GM18870 (cell line): ENCODE data around the gene MEOX2.

ENCODE experiments used
- ATAC-seq: cut with Tn5 transposase; IDR thresholded peaks from one replicate; pipeline ENCODE4 v1.9.1; 2021; ENCODE audit warnings: moderate library complexity; ENCODE audit not compliant: unreplicated experiment

Gene MEOX2

DNA sequence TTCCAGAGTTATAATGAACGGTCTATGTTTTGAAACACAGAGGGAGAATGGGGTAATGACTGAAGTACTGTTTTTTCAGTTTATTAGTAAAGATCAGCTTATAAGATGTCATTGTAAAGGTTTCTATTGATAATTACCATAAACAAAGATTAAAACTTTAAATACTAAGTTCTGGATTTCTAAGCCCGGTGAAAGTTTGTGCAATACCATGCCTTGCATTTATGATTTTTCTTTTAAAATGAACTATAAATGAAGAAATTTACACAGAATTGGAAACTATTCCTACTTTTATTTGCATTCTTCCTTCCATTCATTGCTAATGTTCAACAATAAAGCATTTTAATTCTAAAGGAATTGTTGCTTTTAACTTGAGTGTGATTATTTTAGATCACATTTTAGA, 4.9 kb downstream of the MEOX2 start:
- ATAC-seq, result no peak

DNA sequence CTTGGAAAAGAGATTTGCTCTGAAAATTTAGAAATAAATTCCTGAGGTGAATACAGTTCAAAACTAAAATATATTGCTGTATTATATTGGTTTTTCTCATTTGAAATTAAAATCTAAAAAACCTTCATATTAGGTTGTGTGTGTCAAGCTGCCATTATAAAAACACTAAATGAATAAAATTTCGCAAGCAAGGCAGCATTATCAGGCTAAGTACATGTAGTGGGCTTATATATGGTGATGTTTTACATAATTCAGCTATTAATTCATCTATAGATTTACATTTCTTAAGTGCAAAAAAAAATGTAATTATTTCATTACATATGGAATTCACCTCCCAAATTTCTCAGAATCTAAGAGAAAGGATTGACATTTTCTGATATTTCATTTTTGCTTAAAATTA, 5.3 kb downstream of the MEOX2 start:
- ATAC-seq, result no peak

DNA sequence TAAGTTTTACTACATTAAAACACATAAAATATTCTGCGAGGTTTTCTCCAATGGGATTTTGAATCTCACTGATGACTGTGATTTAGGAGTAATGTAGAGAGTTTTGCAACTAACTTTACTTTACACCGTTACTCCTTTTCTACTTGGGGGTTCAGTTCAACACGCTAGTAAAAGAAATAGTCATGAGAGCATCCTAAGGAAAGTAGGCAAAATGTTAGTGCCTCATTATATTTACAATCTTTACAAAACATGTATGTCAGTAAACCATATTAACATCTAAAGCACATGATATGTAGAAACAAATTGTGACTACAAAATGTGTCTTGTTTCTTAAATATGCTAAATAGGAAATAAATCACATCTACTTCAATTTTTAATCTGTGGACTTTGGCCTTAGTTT, 6.0 kb downstream of the MEOX2 start:
- ATAC-seq, result no peak

DNA sequence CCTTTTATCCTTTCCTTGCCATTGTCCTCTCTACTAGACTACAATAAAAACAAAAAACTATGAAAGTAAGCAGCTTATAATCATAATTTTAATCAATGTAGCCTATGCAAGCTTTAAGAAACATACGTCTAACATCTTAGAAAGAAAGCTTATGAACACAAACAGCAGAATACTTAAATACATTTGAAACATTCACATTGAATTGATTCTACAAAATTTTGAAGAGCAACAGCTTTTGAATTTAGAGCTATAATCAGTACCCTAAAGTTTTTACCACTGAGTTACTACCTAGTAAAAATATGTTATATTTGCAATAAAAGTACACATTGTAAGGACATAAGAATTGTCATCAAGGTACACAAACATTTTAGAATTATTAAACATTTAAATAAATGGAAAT, 7.2 kb downstream of the MEOX2 start:
- ATAC-seq, result no peak

DNA sequence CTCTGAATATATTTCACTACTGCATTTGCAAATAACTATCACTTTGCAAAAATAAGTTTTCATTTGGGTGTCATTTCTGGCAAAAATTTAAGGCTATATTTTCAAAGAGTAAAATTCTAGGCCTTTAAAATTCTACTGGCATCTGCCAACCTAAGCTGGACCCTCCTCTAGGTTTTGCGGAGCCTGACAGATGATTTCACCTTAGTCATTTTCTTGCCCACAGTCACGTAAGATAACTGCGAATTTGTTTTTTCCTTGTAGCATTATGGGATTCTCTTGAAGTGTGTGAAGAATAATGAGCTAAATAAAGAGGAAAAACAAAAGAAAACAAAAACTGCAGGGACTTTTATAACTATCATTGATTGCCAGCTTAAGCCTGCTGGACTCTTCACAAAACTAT, 7.8 kb downstream of the MEOX2 start:
- ATAC-seq, result no peak

DNA sequence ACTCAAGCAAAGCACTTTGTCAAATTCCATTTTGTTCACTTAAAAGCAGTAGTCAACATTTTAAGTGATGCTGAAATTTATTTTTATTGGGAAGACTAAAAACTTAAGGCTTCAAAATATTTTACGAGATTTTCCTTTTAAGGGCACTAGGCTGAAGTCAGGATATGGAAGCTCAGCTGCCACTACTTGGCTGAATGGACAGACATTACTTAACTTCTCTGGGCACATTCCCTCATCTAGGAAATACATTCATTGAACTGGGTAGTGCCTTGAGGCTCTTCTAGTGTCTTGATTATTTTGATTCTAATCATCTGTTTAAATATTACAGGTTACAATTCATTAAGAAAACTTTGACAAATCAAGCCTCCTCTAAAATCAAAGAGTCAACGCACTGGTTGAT, 11.1 kb downstream of the MEOX2 start:
- ATAC-seq, result no peak

DNA sequence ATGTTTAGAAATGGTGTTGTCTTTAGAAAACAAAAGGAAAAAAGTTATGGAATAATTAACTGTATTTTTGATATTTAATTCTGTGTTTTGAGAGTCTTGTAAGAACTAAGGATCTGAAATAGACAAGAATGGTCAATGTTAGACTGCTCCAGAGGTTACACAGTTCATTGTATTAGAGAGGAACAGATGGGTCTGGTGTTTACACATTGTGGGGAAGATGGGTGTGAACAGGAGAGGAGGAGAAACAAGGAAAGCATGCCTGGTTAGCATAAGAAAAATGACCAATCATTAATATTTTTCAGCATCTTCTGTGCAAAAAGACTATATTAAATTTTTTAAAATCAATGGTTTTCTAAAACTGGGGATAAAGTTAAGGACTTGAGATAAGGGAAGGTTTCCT, 11.9 kb downstream of the MEOX2 start:
- no peak for ATAC-seq

DNA sequence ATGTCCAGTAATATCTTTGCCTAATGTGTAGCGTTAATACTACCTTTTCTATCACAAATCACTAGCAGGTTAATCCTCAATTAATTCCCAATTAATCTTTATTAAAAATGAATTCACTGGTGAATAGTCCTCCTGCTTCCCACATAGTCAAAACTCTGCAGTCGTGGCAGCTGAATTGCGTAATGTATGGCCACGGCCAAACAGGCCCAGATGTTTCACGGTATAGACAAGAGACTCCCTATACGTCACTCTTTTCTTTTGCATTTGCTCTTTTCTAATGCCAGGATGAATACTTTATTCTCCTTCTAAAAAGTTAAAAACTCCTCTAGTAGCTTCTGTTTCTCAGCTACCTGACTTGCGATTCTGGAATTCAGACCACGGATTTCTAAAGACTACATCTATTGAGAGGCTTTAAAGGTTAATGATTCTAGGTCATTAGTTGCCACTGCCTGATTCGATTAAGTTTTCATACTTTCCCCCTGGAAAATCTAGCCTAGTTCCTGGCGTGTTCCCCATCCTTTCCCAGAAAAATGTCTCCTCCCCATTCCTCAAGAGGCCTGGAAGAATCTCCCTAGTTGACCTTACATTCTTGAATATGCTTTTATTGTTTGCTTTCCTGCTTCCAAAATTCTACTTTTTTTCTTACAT, 16.9 kb downstream of the MEOX2 start:
- ATAC-seq, result no peak

DNA sequence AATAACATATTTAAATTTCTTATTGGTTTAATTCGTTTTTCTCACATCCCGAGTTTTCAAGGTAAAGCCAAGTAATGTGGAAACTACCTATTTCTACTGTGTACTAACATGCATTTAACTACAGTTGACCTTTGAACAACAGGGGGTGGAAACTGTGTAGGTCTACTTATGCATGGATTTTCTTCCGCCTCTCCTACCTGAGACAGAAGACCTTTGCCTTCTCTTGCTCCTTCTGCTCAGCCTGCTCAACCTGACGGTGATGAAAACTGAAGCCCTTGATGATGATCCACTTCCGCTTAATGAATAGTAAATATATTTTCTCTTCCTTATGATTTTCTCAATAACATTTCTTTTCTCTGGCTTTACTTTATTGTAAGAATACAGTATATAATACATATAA, 18.5 kb downstream of the MEOX2 start:
- ATAC-seq, result no peak

DNA sequence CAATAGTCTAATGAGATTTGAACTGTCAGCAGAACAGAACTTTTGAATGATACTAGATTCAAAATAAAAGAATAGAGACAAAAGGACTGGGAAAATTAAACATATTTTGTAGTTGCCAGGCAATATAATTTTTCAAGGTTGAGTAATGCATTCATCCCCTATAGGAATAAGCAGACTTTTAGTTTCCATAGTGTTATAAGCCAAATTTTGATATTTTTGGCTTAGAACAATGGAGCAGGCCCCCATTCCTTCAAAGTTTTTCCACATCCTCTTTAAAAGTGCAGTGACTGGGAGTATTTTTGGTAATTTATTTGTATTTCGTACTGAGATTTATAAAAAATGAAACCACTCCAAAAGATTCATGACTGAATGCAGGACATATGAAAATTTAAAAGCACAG, 24.0 kb downstream of the MEOX2 start:
- ATAC-seq, result no peak

DNA sequence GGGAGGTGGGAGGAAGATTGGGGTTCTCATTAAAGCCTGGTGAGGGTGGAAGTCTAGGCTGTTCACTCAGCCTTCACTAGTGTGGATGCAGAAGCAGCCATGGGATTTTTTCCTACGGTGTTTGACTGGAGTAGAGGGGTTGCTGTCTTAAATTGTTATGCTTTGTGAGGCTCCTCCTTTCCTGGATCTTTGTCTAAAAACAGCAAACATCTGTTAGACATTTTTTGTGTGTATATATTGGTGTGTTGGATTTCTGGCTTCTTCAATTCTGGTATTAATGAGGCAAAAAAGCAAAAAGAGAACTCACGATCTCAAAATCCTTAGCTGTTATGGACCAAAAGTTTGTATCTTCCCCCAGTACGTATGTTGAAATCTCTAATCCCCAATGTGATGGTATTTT, 28.2 kb downstream of the MEOX2 start:
- ATAC-seq, result no peak

DNA sequence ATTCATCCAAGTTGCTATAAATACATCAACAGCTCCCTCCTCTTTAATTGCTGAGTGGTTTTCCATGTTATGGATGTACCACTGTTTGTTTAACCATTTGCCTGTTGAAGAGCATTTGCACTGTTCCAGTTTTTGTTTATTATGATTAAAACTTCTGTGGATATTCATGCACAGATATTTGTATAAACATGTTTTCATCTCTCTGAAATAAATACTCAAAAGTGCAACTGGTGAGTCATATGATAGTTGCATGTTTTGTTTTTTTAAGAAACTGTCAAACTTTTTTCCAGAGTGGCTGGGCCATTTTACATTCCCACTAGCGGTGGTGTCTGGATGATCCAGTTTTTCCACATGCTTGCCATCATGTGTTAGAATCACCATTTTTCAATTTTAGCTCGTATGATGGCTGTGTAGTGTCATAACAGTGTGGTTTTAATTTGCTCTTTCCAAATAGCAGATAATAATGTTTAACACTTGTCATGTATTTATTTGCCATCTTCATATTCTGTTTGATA, 33.6 kb downstream of the MEOX2 start:
- ATAC-seq, result no peak

DNA sequence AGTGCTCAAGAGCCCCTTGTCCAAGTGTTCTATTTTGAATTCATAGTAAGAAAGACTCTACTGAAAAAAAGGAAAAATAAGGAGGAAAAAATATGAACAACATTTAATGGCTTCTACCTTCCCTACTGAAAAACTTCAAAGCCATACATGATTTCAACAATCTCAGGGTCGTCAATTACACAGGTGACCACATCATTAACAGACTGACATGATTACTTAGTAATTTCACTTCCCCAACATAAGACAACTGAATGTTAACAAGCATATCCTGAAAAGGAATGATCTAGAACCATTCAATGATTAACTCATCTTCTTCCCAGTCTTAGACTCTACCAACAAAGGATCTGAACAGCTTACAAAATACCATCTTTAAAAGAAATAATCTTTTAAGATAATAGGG, 34.8 kb downstream of the MEOX2 start:
- no peak for ATAC-seq

DNA sequence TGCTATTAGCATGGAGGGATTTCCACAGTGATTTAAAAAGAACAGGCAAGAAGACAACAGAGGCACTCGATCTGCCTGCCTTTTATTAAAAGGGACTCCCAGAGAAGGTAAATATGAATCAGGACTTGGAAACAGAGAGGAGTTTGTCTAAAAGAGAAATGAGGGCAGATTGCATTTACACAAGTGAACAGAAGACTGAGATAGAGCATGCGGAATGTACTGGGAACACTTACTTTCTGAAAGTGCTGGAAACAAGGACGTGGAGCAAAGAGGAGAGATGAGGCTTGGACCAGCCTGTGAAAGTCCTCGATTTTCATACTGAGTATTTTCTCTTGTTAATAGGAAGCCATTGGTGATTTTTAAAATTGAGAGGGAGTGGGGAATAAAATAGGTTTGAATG, 35.7 kb downstream of the MEOX2 start:
- no peak for ATAC-seq

DNA sequence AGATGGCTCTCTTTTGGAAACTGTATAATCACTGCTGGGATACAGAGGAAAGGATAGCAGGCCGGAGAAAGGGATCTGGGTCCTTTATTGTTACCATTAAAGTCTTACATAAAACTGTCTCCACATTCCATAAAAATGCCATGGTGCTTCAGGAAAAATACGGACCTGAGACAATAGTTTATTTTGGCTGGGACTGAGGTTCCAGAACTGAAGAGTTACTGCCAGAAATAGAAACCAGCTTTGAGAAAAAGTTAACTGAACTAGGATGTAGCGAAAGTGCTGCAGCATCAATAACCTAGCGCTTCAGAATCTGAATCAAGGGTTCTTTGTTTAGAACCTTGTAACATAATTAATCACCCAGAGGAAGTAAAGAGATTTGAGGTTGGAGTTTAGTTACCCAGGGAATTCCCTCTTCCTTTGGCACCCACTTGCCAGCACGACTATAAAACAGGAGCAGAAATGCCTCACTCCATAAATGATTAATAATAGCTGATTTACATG, 38.0 kb downstream of the MEOX2 start:
- ATAC-seq, result no peak

DNA sequence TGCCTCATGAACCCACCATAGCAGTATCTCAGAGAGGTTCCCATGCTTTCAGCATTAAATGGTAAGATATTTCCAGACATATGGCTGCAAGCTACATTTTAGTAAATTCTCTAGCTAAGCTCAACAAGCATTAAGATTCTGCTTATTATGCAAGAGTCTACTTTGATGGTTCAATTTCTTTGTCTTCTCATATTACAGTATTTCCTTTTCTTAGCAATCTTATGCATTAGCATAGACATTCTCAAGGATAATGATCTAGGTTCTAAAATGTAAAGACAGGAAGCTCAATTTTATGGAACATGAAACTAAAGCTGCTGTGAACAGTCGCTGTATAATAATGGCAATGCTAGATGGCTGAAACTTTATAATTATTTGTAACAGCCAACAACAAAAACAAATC, 39.2 kb downstream of the MEOX2 start:
- no peak for ATAC-seq

DNA sequence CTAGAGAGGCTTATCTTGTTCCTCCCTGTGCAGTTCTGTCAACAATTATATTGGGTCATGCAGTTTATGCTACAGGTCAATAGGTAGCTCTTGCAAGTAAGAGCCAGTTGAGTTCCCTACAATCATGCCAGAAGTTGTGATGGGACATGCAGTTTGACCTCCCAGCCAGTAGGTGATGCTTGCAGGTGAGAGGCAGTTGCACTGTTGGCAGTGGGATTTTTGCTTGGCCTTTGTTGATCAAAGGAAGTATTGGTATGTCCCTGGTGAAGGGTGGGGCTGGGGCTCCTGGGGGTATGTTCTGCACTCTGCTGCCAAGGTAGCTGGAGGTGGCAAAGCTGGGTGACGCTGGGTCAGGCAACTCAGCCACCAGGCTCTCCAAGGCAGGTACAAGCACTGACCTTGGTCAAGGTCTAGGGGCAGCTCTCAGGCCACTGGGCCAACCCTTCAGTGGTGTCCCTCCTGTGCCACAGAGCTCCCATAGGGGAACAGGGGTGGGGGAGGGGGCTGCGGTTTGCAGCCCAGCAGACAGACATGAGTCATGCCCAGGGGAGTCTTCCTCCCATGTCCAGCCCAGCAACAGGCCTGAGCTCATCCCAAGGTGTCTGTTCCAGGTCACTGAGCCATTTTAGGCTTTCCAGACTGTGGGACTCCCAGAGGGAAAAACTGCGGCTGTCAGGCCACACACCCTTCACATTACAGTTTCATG, 43.3 kb downstream of the MEOX2 start:
- no peak for ATAC-seq

DNA sequence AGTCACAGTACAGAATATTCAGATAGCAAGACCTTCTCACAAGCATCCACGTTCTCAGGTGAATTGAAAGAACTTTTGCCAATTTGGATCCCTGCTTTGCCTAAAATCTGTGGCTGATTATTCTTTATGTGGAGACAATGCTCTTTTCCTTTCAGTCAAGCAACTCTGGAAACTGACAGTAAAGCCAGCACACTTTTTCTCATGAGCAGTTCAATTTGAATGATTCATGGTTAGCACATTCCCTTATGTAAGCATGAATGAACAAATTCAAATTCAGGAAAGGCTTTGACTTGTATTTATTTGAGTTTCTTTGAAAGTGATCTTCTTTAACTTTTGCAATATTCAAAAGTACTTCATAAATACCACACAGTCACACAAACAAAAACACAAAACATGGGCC, 57.6 kb downstream of the MEOX2 start:
- ATAC-seq, result no peak

DNA sequence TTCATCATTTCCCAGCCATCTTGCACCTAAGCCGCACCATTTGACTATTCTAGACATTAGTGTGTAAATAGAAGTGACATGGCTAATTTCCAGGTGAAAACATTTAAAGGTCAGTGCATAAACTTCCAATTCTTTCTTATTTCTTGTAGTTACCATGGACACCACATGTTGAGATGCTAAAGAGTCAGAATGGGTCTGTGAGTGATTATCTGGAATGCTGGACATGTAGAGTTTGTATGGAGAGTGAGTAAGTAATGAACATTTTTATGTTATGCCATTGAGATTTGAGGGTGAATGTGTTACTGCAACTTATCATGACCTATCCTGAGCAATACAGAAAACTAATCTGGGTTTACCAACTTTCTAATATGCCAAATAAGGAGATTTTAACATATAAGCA, 60.4 kb downstream of the MEOX2 start:
- no peak for ATAC-seq

DNA sequence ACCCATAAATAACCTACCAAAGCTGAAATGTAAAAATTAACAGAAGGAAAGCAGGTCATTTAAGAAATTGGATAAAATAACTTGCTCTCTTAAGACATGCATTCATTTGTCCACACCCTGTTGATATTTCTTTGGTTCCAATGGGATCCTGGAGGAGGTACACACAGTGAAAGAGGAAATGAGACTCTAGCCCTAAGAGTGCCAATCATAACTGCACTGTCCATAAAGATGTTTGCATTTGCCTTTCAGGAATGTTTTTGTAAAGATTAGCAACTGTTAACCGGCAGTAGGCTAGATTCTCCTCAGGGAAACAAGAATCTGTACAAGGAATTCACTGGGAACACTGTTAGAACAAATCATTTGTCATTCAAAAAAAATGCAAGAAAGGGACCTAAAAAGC, 61.0 kb downstream of the MEOX2 start:
- no peak for ATAC-seq

DNA sequence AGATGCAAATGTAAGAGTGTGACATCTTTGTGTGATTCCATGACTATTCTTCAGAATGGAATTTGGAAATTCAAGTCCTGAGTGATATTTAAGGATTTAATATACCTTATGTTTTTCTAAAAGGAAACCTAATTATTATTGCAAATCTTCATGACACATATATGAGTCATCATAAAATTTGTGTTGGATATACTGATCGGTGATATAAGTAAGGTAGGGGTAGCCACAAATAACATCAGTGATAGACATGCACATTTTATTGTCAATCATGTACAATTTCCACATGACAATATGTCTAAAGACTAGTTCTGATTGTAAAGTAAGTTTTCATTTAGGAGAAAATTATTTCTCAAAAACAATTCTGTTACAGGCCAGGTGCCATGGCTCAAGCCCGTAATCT, 65.0 kb downstream of the MEOX2 start:
- no peak for ATAC-seq

DNA sequence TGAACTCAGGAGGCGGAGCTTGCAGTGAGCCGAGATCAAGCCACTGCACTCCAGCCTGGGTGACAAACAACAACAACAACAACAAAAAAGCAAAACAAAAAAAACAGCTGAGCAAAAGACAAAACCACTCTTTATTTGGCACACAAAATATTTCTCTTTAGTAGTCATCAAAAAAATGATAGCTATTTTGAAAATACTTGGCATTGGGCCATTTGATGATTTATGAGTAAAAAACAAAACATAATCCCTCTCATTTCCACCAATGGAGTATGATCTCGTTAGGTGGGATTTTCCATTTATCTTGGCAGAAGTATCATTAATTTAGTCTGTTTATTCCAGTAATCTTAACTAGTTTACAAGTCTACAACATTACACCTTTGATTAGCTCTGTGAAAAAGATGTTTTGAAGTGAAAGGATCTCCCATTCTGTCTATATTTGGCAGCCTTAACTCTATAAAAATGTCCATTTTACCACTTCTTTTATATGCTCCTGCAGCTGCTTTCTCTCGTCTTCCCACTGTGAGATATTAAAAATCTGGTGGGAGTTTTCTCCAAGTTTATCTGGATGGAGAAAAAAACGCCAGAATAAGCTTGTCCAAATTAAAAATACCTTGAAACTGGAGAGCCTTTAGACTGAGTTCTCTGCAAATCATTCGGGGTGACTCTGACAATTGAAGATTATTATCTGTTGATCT, 65.8 kb downstream of the MEOX2 start:
- ATAC-seq, result no peak
